Epithelial cell of proximal tubule (primary cell): ENCODE results near the gene NIPSNAP3A. TPM values are rescaled to one million over a fixed set of nuclear protein-coding genes. Genes with fewer than 3 reads are reported as not detected.
A peak's percentile ranks its signal among the peaks of the same experiment; 100 is the strongest.
"Not testable (repeated sequence)": the region's sequence is repeated elsewhere in the genome, so short reads cannot be mapped to it uniquely, and the experiment has no call there.

ENCODE experiments used
- DNase-seq: peaks from one replicate; pipeline ENCODE4 v3.0.0-alpha.2; 2011; ENCODE audit warnings: low read depth
- H3K4me3 ChIP-seq: 2 replicates; pipeline ENCODE4 v1.5.1; 2011; ENCODE audit warnings: low read depth, mild to moderate bottlenecking, low read length
- total RNA-seq: library from RNA; depleted of rRNA; stranded (reverse); fragments of >200 nt; gene quantifications from 2 replicates; pipeline ENCODE4 v1.2.3, GENCODE V29; 2015
- TF ChIP-seq, protein P1 (sequence below): conservative IDR thresholded peaks from 2 replicates; pipeline ENCODE4 v1.5.1; 2012; ENCODE audit warnings: low read depth, mild to moderate bottlenecking, low read length

Gene NIPSNAP3A
- total RNA-seq: 34.4 and 34.7 TPM in 2 replicates

DNA sequence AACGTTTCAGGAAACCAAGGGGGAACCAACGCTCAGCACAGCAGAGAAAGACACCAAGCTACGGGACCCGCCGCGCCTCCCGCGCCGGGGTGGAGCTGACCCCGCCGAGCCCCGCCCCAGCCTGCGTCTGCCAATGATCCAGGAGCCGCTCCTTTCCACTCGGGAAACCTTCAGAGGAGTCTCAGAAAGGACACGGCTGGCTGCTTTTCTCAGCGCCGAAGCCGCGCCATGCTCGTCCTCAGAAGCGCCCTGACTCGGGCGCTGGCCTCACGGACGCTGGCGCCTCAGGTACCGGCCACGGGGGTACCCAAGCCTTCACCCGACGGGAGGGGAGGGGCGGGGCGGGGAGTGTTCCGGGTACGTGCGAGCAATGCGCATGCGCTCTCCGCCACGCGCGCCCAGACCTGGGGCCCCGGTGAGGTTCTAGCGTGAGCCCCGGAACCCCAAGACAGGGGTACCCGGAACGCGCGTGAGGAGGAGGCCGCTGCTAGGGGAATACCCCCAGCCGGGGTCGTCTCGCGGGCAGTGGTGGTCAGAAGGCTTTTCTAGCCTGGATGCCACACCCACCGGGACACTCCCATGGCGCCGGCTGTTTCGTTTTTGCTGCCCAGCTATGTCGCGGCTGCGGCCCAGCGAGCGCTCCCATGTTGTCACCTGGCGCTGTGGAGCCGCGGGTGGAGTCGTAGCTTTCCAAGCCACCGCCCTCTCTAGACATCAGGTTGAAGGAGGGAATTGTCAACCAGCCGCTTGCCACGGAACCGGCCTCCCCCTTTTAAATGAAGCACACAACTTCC is at the start of gene NIPSNAP3A:
Gene NIPSNAP3A (plus strand): TSS at position 119 of the 794 bp plus-strand sequence. CDS start 110 bp downstream, at position 229.
- H3K4me3 ChIP-seq: peak within 1 kb of the TSS; percentile 88
- no peak for DNase-seq
- TF ChIP-seq, protein P1, sequence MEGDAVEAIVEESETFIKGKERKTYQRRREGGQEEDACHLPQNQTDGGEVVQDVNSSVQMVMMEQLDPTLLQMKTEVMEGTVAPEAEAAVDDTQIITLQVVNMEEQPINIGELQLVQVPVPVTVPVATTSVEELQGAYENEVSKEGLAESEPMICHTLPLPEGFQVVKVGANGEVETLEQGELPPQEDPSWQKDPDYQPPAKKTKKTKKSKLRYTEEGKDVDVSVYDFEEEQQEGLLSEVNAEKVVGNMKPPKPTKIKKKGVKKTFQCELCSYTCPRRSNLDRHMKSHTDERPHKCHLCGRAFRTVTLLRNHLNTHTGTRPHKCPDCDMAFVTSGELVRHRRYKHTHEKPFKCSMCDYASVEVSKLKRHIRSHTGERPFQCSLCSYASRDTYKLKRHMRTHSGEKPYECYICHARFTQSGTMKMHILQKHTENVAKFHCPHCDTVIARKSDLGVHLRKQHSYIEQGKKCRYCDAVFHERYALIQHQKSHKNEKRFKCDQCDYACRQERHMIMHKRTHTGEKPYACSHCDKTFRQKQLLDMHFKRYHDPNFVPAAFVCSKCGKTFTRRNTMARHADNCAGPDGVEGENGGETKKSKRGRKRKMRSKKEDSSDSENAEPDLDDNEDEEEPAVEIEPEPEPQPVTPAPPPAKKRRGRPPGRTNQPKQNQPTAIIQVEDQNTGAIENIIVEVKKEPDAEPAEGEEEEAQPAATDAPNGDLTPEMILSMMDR: no peak

DNA sequence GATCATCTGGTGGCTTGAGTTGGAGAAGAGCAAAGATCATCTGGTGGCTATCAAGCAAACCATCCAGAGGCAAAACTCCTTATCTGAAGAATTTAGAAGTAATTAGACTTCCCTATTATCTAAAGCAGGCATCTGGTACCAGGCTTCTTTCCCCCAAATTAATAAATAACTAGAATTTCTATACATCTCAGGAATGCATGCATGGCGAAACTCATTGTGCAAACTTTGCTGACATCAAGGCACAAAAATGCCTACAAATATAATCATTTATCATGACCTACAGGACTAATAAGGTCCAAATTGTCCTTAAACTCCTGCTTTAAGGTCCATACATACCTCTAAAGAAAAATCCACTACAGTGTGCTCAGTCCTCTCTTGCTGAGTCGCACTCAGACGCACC is 47.2 kb upstream of the NIPSNAP3A start:
- no peak overlapping the region for H3K4me3 ChIP-seq

DNA sequence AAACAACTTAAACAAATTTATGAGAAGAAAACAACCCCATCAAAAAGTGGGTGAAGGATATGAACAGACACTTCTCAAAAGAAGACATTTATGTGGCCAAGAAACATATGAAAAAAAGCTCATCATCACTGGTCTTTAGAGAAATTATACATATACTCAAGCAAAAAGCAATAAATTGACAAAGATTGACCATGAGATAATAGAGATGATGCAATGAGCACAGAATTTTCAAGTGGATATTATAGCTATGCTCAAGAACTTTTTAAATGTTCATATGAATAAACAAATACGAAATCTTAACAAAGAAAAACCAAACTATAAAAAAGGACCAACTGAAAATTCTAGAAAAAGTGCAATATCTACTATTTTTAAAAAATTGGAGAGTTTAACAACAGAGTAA is 38.7 kb upstream of the NIPSNAP3A start:
- H3K4me3 ChIP-seq, DNase-seq: not testable (repeated sequence)

More for the DNA sequence above, 47.2 kb upstream of the NIPSNAP3A start:
- TF ChIP-seq, protein P1: no peak
- no peak for DNase-seq

DNA sequence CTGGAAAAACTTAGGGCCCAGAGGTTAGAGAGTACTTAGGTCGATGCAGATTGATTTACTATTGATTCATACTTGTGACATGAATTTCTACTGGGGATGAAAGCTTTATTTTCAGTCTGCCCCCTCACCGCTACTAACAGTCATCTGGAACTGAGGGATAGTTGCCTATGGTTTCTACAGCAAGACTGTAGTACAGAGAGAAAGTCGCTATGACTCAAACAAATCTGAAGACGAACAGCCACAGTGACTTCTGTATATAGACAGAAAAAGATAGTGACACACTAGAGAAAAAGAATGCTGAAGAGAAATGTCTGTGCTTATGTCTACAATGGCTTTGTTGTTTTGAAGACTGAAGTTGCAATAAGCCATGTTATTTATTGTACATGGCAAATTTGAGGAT is 35.9 kb upstream of the NIPSNAP3A start:
- TF ChIP-seq, protein P1: no peak
- no peak overlapping the region for H3K4me3 ChIP-seq
- DNase-seq: no peak

DNA sequence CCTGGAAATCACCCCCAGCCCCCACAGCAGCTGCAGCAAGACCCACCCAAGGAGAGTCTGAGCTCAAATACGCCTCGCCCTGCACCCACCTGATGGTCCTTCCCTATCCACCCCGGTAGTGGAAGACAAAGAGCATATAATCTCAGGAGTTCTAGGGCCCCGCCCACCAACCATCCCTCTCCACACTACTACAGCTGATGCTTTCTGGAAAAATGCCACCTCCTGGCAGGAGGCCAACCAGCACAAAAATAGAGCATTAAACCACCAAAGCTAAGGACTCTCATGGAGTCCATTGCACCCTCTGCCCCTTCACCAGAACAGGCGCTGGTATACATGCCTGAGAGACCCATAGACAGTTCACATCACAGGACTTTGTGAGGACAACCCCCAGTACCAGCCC is 22.5 kb upstream of the NIPSNAP3A start:
- TF ChIP-seq, protein P1: no peak
- DNase-seq: no peak
- no peak overlapping the region for H3K4me3 ChIP-seq

DNA sequence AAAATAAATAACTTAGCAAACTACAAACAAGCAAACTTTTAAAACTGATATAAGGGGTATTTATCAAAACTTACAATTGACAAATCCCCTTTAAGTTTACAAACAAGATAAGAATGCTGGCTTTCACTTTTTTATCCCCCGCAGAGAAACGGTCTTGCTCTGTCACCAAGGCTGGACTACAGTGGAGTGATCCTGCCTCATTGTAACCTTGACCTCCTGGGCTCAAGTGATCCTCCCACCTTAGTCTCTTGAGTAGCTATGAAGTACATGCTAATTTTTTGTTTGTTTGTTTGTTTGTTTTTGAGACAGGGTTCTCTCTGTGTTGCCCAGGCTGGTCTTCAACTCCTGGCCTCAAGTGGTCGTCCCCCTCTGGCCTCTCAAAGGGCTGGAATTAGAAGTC is 9.0 kb upstream of the NIPSNAP3A start:
- H3K4me3 ChIP-seq: no peak overlapping the region
- no peak for DNase-seq
- TF ChIP-seq, protein P1: no peak

DNA sequence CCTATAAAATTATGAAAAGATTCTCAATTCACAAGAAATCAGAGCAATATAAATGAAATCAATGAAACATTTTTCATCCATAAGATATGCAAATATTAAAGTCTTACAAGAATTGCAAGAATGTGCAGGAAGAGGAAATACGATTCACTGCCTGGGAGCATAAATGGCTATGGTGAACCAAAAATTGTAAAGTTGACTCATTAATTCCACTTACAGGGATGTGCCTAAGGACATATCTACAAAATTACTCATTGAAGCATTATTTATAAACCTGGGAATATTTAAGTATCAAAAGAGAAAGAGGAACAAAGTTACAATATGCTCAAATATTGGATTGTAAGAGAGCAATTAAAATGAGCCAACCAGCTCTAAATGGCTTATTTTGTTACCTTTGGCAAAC is 6.9 kb upstream of the NIPSNAP3A start:
- TF ChIP-seq, protein P1: no peak
- H3K4me3 ChIP-seq: no peak overlapping the region
- no peak for DNase-seq
